ENCODE data around the gene LMOD3.

The LMOD3 gene

DNA sequence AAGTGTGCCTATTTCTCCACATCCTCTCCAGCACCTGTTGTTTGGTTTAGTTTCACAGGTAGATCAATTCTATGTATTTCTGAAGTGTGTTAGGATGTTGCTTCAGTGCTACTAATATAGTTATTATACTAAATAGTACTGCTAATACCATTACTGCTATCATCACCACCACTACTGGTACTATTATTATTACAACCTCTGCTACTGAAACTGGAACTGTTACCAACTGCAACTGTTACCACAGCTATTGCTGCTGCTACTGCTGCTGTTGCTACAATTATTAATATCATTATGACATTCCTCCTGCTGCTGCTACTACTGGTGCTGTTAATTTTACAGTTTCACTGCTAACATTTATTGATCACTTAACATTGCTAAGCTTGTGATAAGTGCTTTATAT lies 8.3 kb upstream of the LMOD3 start:
- H3K4me3 ChIP-seq (replicated peaks; ENCODE audit: insufficient read depth, low read length): no peak overlapping the region
- no peak for DNase-seq (ENCODE audit: low read depth in 1 of 2, low spot score in 1 of 2)
- TF ChIP-seq SPI1 (IDR thresholded peaks at IDR 0.05; ENCODE audit: borderline replicate concordance, low read depth): no peak
- TF ChIP-seq GABPA (IDR thresholded peaks at IDR 0.05; ENCODE audit: low read depth): no peak
- TF ChIP-seq, protein P1, sequence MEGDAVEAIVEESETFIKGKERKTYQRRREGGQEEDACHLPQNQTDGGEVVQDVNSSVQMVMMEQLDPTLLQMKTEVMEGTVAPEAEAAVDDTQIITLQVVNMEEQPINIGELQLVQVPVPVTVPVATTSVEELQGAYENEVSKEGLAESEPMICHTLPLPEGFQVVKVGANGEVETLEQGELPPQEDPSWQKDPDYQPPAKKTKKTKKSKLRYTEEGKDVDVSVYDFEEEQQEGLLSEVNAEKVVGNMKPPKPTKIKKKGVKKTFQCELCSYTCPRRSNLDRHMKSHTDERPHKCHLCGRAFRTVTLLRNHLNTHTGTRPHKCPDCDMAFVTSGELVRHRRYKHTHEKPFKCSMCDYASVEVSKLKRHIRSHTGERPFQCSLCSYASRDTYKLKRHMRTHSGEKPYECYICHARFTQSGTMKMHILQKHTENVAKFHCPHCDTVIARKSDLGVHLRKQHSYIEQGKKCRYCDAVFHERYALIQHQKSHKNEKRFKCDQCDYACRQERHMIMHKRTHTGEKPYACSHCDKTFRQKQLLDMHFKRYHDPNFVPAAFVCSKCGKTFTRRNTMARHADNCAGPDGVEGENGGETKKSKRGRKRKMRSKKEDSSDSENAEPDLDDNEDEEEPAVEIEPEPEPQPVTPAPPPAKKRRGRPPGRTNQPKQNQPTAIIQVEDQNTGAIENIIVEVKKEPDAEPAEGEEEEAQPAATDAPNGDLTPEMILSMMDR (IDR thresholded peaks at IDR 0.05; ENCODE audit: insufficient read depth, low read length): no peak
- H3K27me3 ChIP-seq (ENCODE audit: insufficient read depth, poor library complexity, severe bottlenecking): no peaks in the 10 kb centered on the region
- no peak overlapping the region for H3K27ac ChIP-seq (replicated peaks)

DNA sequence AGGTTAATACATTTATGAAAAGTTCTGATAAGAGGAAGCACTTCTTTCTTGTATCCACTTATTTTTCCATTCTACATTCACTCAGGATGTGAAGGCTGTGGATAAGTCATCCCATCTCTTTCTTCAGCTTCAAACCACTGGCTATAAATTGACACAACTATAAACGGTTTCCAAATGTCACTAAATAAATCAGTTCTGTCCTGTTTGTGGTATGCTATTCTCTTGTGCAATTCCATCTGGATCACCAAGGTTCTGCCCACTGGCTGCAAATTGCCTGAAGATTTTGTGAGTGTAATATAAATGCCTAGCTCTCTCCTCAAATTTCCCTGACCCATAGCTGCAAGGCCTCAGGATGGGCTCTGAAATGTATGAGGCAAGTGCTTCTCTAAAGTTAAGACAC lies 7.1 kb upstream of the LMOD3 start:
- Histone ChIP-seq H3K27ac (replicated peaks) (no peak overlapping the region), H3K27me3 (ENCODE audit: insufficient read depth, poor library complexity, severe bottlenecking) (no peaks in the 10 kb centered on the region), H3K4me3 (replicated peaks; ENCODE audit: insufficient read depth, low read length) (no peak overlapping the region)
- no peak for DNase-seq (ENCODE audit: low read depth in 1 of 2, low spot score in 1 of 2)
- TF ChIP-seq SPI1 (IDR thresholded peaks at IDR 0.05; ENCODE audit: borderline replicate concordance, low read depth): no peak
- TF ChIP-seq, protein P2, sequence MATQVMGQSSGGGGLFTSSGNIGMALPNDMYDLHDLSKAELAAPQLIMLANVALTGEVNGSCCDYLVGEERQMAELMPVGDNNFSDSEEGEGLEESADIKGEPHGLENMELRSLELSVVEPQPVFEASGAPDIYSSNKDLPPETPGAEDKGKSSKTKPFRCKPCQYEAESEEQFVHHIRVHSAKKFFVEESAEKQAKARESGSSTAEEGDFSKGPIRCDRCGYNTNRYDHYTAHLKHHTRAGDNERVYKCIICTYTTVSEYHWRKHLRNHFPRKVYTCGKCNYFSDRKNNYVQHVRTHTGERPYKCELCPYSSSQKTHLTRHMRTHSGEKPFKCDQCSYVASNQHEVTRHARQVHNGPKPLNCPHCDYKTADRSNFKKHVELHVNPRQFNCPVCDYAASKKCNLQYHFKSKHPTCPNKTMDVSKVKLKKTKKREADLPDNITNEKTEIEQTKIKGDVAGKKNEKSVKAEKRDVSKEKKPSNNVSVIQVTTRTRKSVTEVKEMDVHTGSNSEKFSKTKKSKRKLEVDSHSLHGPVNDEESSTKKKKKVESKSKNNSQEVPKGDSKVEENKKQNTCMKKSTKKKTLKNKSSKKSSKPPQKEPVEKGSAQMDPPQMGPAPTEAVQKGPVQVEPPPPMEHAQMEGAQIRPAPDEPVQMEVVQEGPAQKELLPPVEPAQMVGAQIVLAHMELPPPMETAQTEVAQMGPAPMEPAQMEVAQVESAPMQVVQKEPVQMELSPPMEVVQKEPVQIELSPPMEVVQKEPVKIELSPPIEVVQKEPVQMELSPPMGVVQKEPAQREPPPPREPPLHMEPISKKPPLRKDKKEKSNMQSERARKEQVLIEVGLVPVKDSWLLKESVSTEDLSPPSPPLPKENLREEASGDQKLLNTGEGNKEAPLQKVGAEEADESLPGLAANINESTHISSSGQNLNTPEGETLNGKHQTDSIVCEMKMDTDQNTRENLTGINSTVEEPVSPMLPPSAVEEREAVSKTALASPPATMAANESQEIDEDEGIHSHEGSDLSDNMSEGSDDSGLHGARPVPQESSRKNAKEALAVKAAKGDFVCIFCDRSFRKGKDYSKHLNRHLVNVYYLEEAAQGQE (IDR thresholded peaks at IDR 0.05; ENCODE audit: insufficient replicate concordance, low read depth): no peak
- no peak for TF ChIP-seq POLR2AphosphoS5 (IDR thresholded peaks at IDR 0.05; ENCODE audit: low read depth)
- TF ChIP-seq, protein P1 (IDR thresholded peaks at IDR 0.05; ENCODE audit: insufficient read depth, low read length): no peak
- no peak for TF ChIP-seq GABPA (IDR thresholded peaks at IDR 0.05; ENCODE audit: low read depth)

DNA sequence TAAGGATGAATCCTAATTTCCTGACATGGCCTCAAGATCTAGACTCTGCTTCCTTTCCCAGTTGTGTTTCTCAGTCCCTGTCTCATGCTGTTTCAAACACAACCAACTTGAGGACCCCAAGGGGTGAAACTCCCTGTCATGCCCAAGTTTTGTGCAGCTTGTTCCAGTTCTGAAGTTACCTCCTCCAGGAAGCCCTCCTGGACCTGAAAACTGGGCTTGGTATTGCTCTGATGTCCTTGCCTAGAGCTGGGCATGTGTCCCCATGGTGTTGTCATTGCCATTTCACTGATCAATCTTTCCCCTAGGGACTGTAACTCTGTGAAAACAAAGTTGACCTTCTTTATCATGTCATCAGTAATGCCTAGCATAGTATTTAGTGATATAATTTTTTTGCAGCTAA lies 6.1 kb upstream of the LMOD3 start:
- TF ChIP-seq, protein P2 (IDR thresholded peaks at IDR 0.05; ENCODE audit: insufficient replicate concordance, low read depth): no peak
- no peak for TF ChIP-seq SPI1 (IDR thresholded peaks at IDR 0.05; ENCODE audit: borderline replicate concordance, low read depth)
- no peak for TF ChIP-seq POLR2AphosphoS5 (IDR thresholded peaks at IDR 0.05; ENCODE audit: low read depth)
- H3K4me3 ChIP-seq (replicated peaks; ENCODE audit: insufficient read depth, low read length): no peak overlapping the region
- no peak overlapping the region for H3K27ac ChIP-seq (replicated peaks)
- DNase-seq (ENCODE audit: low read depth in 1 of 2, low spot score in 1 of 2): no peak
- no peaks in the 10 kb centered on the region for H3K27me3 ChIP-seq (ENCODE audit: insufficient read depth, poor library complexity, severe bottlenecking)

DNA sequence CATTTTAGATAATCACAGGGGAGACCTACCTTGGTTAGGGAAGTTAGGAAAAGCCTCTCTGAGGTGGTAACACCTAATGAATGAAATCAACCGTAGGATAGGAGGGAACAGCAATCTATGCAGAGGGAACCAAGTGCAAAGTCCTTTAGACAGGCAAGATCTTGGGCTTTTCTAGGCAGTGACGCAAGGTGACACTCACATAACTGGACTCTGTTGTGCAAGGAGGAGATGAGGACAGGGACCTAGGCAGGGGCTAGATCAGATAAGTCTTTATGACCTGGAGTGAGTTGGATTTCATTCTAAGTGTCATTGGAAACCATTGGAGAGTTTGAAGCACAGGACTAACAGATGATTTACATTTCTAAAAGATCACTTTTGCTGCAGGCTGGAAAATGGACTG lies 4.6 kb upstream of the LMOD3 start:
- DNase-seq (ENCODE audit: low read depth in 1 of 2, low spot score in 1 of 2): no peak
- H3K4me3 ChIP-seq (replicated peaks; ENCODE audit: insufficient read depth, low read length): no peak overlapping the region
- TF ChIP-seq, protein P2 (IDR thresholded peaks at IDR 0.05; ENCODE audit: insufficient replicate concordance, low read depth): no peak
- no peak overlapping the region for H3K27ac ChIP-seq (replicated peaks)
- H3K27me3 ChIP-seq (ENCODE audit: insufficient read depth, poor library complexity, severe bottlenecking): no peaks in the 10 kb centered on the region
